Thyroid gland (tissue), 4 donors: ENCODE measurements around the gene TICAM2. TPM values are rescaled to one million over a fixed set of nuclear protein-coding genes. Genes with fewer than 3 reads are reported as not detected.

Source experiments
- DNase-seq, 2 donors: peaks; one replicate each; pipeline ENCODE4 v3.0.0-alpha.2; 2019
- H3K27ac ChIP-seq, 3 donors: fragments of 200-600 bp; sonication (generic); 1 replicate in 2 of 3; 2 replicates in 1 of 3; pipeline ENCODE4 v1.5.1; 2016 to 2019; ENCODE audit warnings: mild to moderate bottlenecking in 1 of 3, moderate library complexity in 1 of 3
- H3K27me3 ChIP-seq: fragments of 200-600 bp; sonication (generic); one replicate; pipeline ENCODE4 v1.5.1; 2019
- H3K36me3 ChIP-seq, 2 donors: fragments of 200-600 bp; sonication (generic); one replicate each; pipeline ENCODE4 v1.5.1; 2016 to 2019
- H3K4me1 ChIP-seq, 2 donors: fragments of 200-600 bp; sonication (generic); one replicate each; pipeline ENCODE4 v1.5.1; 2017 to 2019
- H3K4me3 ChIP-seq, 3 donors: fragments of 200-600 bp; sonication (generic); replicated peaks in 1 of 3; 1 replicate in 2 of 3; 2 replicates in 1 of 3; pipeline ENCODE4 v1.5.1; 2016; ENCODE audit warnings: mild to moderate bottlenecking in 1 of 3
- H3K9me3 ChIP-seq: fragments of 200-600 bp; sonication (generic); one replicate; pipeline ENCODE4 v1.5.1; 2017
- POLR2A ChIP-seq, 2 donors: fragments of 450-650 bp; IDR thresholded peaks; one replicate each; pipeline ENCODE4 v1.6.1; 2017; ENCODE audit warnings: antibody characterized with exemption in 2 of 2, mild to moderate bottlenecking in 2 of 2, moderate library complexity in 1 of 2
- WGBS, 2 donors: methylation state at CpG; one replicate each; pipeline ENCODE4 v1.1.5; 2017; 5-methylcytosine and 5-hydroxymethylcytosine counted together
- intact Hi-C: fragments of 100-400 bp; cut with DNase I; formaldehyde crosslinking; loops from one replicate; pipeline ENCODE4 v1.15.1; 2023
- total RNA-seq, 4 donors: library from RNA; depleted of rRNA; stranded (reverse); fragments of >200 nt; gene quantifications; one replicate each; pipeline ENCODE4 v1.2.3, GENCODE V29; 2016
- TF ChIP-seq, protein P1 (sequence below), 6 experiments: fragments of 200-600 bp in 3 of 6; fragments of 450-650 bp in 3 of 6; sonication (generic) in 3 of 6; IDR thresholded peaks; one replicate each; pipeline ENCODE4 v1.5.1; 2016 to 2019; ENCODE audit warnings: antibody characterized with exemption in 6 of 6, mild to moderate bottlenecking in 2 of 6, inconsistent platforms in 1 of 6, moderate library complexity in 1 of 6

TICAM2 gene
- total RNA-seq, 4 donors from 2014 or later, result 1.1 to 2.0 (median 1.5) TPM

DNA sequence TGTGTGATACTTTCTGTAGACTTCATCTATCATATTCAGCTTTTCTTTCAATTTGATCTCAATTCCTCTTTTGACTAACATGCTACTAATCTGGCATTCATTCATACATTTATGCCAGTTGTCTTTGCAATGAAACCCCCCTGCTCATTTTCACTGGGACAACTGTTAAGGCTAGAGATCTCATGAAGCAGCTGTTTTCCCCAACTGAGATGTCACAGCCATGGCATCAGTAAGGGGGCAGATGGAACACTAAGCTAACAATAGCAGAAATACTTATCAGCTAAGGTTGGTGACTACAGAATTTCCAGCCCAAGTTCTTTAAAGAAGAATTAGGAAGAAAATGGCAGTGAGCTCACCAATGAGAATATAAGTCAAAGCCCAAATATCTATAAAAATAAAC, 14.2 kb upstream of the TICAM2 start:
- Histone ChIP-seq H3K4me1 (no peaks in the 10 kb centered on the region), H3K27me3 (no peaks in the 10 kb centered on the region), H3K36me3 (peaks cover 19 to 29% of the 10 kb centered on the region in 2 donors), H3K9me3 (no peaks in the 10 kb centered on the region), H3K4me3 (no peak overlapping the region), H3K27ac (no peak overlapping the region)
- TF ChIP-seq POLR2A (IDR thresholded peaks at IDR 0.05), result no peak
- TF ChIP-seq, protein P1, sequence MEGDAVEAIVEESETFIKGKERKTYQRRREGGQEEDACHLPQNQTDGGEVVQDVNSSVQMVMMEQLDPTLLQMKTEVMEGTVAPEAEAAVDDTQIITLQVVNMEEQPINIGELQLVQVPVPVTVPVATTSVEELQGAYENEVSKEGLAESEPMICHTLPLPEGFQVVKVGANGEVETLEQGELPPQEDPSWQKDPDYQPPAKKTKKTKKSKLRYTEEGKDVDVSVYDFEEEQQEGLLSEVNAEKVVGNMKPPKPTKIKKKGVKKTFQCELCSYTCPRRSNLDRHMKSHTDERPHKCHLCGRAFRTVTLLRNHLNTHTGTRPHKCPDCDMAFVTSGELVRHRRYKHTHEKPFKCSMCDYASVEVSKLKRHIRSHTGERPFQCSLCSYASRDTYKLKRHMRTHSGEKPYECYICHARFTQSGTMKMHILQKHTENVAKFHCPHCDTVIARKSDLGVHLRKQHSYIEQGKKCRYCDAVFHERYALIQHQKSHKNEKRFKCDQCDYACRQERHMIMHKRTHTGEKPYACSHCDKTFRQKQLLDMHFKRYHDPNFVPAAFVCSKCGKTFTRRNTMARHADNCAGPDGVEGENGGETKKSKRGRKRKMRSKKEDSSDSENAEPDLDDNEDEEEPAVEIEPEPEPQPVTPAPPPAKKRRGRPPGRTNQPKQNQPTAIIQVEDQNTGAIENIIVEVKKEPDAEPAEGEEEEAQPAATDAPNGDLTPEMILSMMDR (IDR thresholded peaks at IDR 0.05), result no peak
- intact Hi-C loops, result no loop called here
- no peak for DNase-seq

DNA sequence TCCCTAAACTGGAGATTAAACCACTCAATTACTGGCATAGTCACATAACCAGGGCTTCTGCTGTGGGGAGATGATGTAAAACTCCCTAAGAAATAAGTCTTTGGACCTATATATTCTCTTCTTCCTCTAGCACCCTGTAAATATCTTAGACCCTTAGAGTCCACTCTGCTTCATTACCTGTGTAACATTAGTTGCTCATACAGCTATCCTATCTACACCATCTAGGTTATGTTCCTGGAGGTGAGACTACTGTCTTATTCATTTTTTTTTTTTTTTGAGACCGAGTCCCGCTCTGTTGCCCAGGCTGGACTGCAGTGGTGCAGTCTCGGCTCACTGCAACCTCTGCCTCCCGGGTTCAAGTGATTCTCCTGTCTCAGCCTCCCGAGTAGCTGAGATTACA, 9.6 kb upstream of the TICAM2 start:
- intact Hi-C loops, result no loop called here
- no peaks in the 10 kb centered on the region for H3K27me3 ChIP-seq
- 94% methylated on average over 5 of the region's 5 CpGs for WGBS, 2 donors
- peaks cover 0 to 11% of the 10 kb centered on the region in 2 donors for H3K36me3 ChIP-seq
- H3K4me3 ChIP-seq, result no peak overlapping the region
- DNase-seq, result no peak
- H3K27ac ChIP-seq, result no peak overlapping the region
- no peaks in the 10 kb centered on the region for H3K4me1 ChIP-seq
- H3K9me3 ChIP-seq, result no peaks in the 10 kb centered on the region
- TF ChIP-seq POLR2A (IDR thresholded peaks at IDR 0.05), result no peak
- TF ChIP-seq, protein P1 (IDR thresholded peaks at IDR 0.05), result no peak

DNA sequence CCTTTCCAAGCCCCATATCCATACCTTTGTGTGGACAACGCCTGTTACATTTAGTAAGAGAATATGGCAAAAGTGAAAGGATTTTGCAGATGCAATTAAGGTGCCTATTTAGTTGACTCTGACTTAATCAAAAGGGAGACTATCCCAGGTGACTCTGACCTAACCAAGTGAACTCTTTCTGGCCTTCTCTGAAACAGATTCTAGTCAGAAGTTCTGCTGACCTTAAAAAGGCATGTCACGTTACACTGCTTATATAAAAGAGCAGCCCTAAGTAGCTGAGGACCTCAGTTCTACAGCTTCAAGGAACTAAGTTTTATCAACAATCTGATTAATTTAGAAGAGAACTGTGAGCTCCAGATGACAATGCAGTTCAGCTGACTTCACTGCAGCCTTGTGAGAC, 5.7 kb upstream of the TICAM2 start:
- intact Hi-C loops, result no loop called here
- Histone ChIP-seq H3K9me3 (no peaks in the 10 kb centered on the region), H3K27me3 (no peaks in the 10 kb centered on the region), H3K4me1 (peaks cover 0 to 1% of the 10 kb centered on the region in 2 donors), H3K4me3 (no peak overlapping the region), H3K27ac (no peak overlapping the region), H3K36me3 (no peaks in the 10 kb centered on the region)
- TF ChIP-seq, protein P1 (IDR thresholded peaks at IDR 0.05), result no peak
- no peak for TF ChIP-seq POLR2A (IDR thresholded peaks at IDR 0.05)
- WGBS, 2 donors, result 89 to 92% methylated on average over 2 of the region's 2 CpGs
- DNase-seq, result no peak

DNA sequence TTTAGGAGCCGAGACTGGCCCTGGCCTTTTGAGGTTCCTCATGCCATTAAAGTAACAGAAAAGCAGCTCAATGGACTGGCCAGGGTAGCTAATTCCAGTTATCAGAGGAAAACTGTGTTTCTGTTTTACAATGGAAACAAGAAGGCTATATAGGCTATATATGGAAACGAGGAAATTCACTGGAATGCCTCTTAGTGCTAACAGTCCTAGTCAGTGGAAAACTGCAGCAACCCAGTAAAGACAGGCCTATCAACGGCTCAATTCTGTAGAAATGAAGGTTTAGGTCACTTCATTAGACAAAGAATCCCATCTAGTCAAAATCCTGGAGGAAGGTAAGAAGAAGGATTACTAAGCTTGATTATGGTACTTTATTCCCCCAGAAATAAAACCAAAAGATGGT, 3.2 kb upstream of the TICAM2 start:
- DNase-seq, result no peak
- no peak overlapping the region for H3K4me3 ChIP-seq
- H3K36me3 ChIP-seq, result no peaks in the 10 kb centered on the region
- peaks cover 7 to 15% of the 10 kb centered on the region in 2 donors for H3K4me1 ChIP-seq
- 88 to 91% methylated on average over 3 of the region's 3 CpGs for WGBS, 2 donors
- H3K27me3 ChIP-seq, result no peaks in the 10 kb centered on the region
- no peak overlapping the region for H3K27ac ChIP-seq
- TF ChIP-seq, protein P1 (IDR thresholded peaks at IDR 0.05), result no peak
- no peak for TF ChIP-seq POLR2A (IDR thresholded peaks at IDR 0.05)
- no peaks in the 10 kb centered on the region for H3K9me3 ChIP-seq
- intact Hi-C loops, result no loop called here

DNA sequence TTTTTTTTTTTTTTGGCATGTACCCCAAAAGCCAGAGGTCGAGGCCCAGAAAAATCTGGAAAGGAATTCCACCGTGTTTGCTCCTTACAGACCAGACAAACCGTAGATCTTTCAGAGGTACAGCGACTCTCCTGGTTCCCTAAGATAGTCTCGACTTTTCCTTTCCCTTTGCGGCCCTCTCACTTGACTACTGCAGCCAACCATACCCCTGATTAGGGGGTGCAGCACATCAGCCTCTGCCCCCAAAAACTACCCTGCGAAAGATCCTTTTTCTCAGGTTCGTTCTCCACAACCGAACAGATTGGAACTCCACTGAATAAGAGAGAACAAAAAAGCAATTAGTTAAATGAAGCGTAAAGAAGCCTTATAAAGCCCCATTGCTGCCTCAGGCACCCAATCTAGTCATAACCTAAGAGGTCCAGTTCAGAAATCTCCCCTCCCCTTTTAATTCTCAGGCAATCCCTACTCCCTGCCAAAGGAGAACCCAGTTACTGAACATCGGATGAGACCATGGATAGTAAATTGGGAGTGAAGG, 379 bp upstream of the TICAM2 start:
- WGBS, 2 donors, result 37 to 40% methylated on average over 11 of the region's 11 CpGs

More for the DNA sequence above, 379 bp upstream of the TICAM2 start:
- no peaks in the 10 kb centered on the region for H3K9me3 ChIP-seq
- no peak for TF ChIP-seq POLR2A (IDR thresholded peaks at IDR 0.05)
- TF ChIP-seq, protein P1 (IDR thresholded peaks at IDR 0.05), result no peak
- intact Hi-C loops, result no loop called here
- no peaks in the 10 kb centered on the region for H3K36me3 ChIP-seq
- peak overlapping the region; percentile 70 to 97 (median 94) for H3K27ac ChIP-seq
- H3K4me3 ChIP-seq, result peak overlapping the region in 1 of 3 donors; percentile 93
- DNase-seq, result no peak
- no peaks in the 10 kb centered on the region for H3K27me3 ChIP-seq
- H3K4me1 ChIP-seq, result peaks cover 18 to 21% of the 10 kb centered on the region in 2 donors
